K562 (cell line): ENCODE data around the gene DCTN2. TPM values are rescaled to one million over a fixed set of nuclear protein-coding genes. Genes with fewer than 3 reads are reported as not detected.

Experiments used
- ARHGAP35 ChIP-seq: fragments of 450-650 bp; IDR thresholded peaks from 2 replicates; pipeline ENCODE4 v1.6.1; 2018; ENCODE audit not compliant: partially characterized antibody
- BACH1 ChIP-seq: fragments of 200-800 bp; sonication (Bioruptor generic); IDR thresholded peaks from 2 replicates; pipeline ENCODE4 v1.6.1; 2016; ENCODE audit warnings: missing genetic modification characterization, missing compliant biosample characterization
- CBX2 ChIP-seq: fragments of 200-600 bp; sonication (generic); IDR thresholded peaks from one replicate; pipeline ENCODE4 v1.6.1; 2012; ENCODE audit warnings: mild to moderate bottlenecking, low read length, inconsistent platforms; ENCODE audit not compliant: insufficient read depth, poor library complexity, severe bottlenecking
- EP400 ChIP-seq: fragments of 450-650 bp; IDR thresholded peaks from 2 replicates; pipeline ENCODE4 v1.6.1; 2017; ENCODE audit warnings: antibody characterized with exemption, mild to moderate bottlenecking, moderate library complexity
- ESRRA ChIP-seq: fragments of 450-650 bp; IDR thresholded peaks from 2 replicates; pipeline ENCODE4 v1.6.1; 2014; ENCODE audit warnings: low read depth, mild to moderate bottlenecking, moderate library complexity, borderline replicate concordance
- ETV1 ChIP-seq: fragments of 450-650 bp; conservative IDR thresholded peaks from 2 replicates; pipeline ENCODE4 v1.6.1; 2016; ENCODE audit warnings: missing genetic modification characterization, control low read depth, low read depth, missing compliant biosample characterization
- HMG20A ChIP-seq: fragments of 450-650 bp; formaldehyde crosslinking; conservative IDR thresholded peaks from 2 replicates; pipeline ENCODE4 v1.4.0; 2020; ENCODE audit warnings: mild to moderate bottlenecking, mixed read lengths
- ILK ChIP-seq: fragments of 450-650 bp; IDR thresholded peaks from 2 replicates; pipeline ENCODE4 v1.6.1; 2016; ENCODE audit warnings: missing genetic modification characterization, low read depth, mild to moderate bottlenecking, missing compliant biosample characterization, moderate library complexity, borderline replicate concordance
- KDM5B ChIP-seq: fragments of 200-600 bp; sonication (generic); IDR thresholded peaks from 2 replicates; pipeline ENCODE4 v1.6.1; 2012; ENCODE audit warnings: low read depth, mild to moderate bottlenecking, moderate library complexity, low read length, control low read depth, inconsistent platforms; ENCODE audit not compliant: insufficient replicate concordance
- MYNN ChIP-seq, 2 experiments: sonication (generic); formaldehyde crosslinking in 1 of 2; IDR thresholded peaks; 2 replicates each; pipeline versions ENCODE4 v1.5.0 to v1.6.1; 2016 to 2020; ENCODE audit warnings: antibody characterized with exemption in 1 of 2, missing genetic modification reagents in 1 of 2
- NFATC3 ChIP-seq: fragments of 450-650 bp; IDR thresholded peaks from 2 replicates; pipeline ENCODE4 v1.6.1; 2017; ENCODE audit warnings: mild to moderate bottlenecking
- NFRKB ChIP-seq: fragments of 450-650 bp; IDR thresholded peaks from 2 replicates; pipeline ENCODE4 v1.6.1; 2016; ENCODE audit warnings: low read depth
- PHB2 ChIP-seq: fragments of 450-650 bp; IDR thresholded peaks from 2 replicates; pipeline ENCODE4 v1.6.1; 2017; ENCODE audit warnings: low read depth
- POLR2H ChIP-seq: IDR thresholded peaks from 2 replicates; pipeline ENCODE4 v1.6.1; 2016; ENCODE audit warnings: missing genetic modification characterization, low read depth, mild to moderate bottlenecking, control low read depth, missing compliant biosample characterization, moderate library complexity
- PTTG1 ChIP-seq: fragments of 450-650 bp; IDR thresholded peaks from 2 replicates; pipeline ENCODE4 v1.6.1; 2016; ENCODE audit warnings: low read depth, mild to moderate bottlenecking, missing genetic modification characterization, missing compliant biosample characterization
- SP1 ChIP-seq: sonication (generic); formaldehyde crosslinking; IDR thresholded peaks from 2 replicates; pipeline ENCODE4 v1.8.1; 2022; ENCODE audit warnings: mild to moderate bottlenecking, missing genetic modification reagents
- SUPT5H ChIP-seq: fragments of 450-650 bp; IDR thresholded peaks from 2 replicates; pipeline ENCODE4 v1.6.1; 2016
- TAF9B ChIP-seq: fragments of 450-650 bp; IDR thresholded peaks from 2 replicates; pipeline ENCODE4 v1.6.1; 2018; ENCODE audit warnings: mild to moderate bottlenecking; ENCODE audit not compliant: partially characterized antibody
- TEAD2 ChIP-seq: fragments of 450-650 bp; IDR thresholded peaks from 2 replicates; pipeline ENCODE4 v1.6.1; 2016; ENCODE audit warnings: missing genetic modification characterization, control low read depth, missing compliant biosample characterization
- TRIM24 ChIP-seq, 2 experiments: fragments of 450-650 bp; IDR thresholded peaks; 2 replicates each; pipeline ENCODE4 v1.6.1; 2016
- XRCC4 ChIP-seq: IDR thresholded peaks from one replicate; pipeline ENCODE4 v1.6.1; 2011; ENCODE audit not compliant: insufficient read depth, insufficient read length; ENCODE audit errors: extremely low read depth
- polyA plus RNA-seq, 8 experiments: library from polyadenylated mRNA; depleted of rRNA in 4 of 8; stranded (reverse) in 5 of 8; unstranded in 3 of 8; fragments of >200 nt; fragmentation: Nextera tagmentation in 2 of 8; fragmentation: Illumina TruSeq in 1 of 8; extraction: Ambion mirVana in 2 of 8; extraction: Trizol in 1 of 8; gene quantifications; 2 replicates each; pipeline versions ENCODE4 v1.2.1 to v1.2.3, GENCODE V29; 2011 to 2014; ENCODE audit warnings: inconsistent platforms in 1 of 8, missing spikeins in 1 of 8
- total RNA-seq, 7 experiments: library from RNA; depleted of rRNA in 6 of 7; stranded (reverse); fragments of >200 nt in 6 of 7; fragmentation: Illumina TruSeq in 2 of 7; extraction: Trizol in 2 of 7; gene quantifications; 2 replicates each; pipeline versions ENCODE4 v1.2.1 to v1.2.3, GENCODE V29; 2011 to 2021; ENCODE audit warnings: low replicate concordance in 1 of 7
- TF ChIP-seq, protein P1 (sequence below): fragments of 250-450 bp; sonication (Bioruptor Pico); IDR thresholded peaks from 2 replicates; pipeline ENCODE4 v1.8.0; 2022; ENCODE audit warnings: moderate library complexity, mild to moderate bottlenecking, inconsistent platforms
- TF ChIP-seq, protein P2 (sequence below), 3 experiments: fragments of 200-800 bp in 1 of 3; sonication (Bioruptor generic) in 1 of 3; sonication (generic) in 1 of 3; formaldehyde crosslinking in 1 of 3; IDR thresholded peaks; 2 replicates each; pipeline versions ENCODE4 v1.6.1 to v1.8.0; 2016 to 2022; ENCODE audit warnings: mild to moderate bottlenecking in 2 of 3, missing compliant biosample characterization in 2 of 3, missing genetic modification characterization in 2 of 3, missing genetic modification reagents in 1 of 3
- TF ChIP-seq, protein P3 (sequence below): fragments of 250-450 bp; sonication (Bioruptor Pico); IDR thresholded peaks from 2 replicates; pipeline ENCODE4 v1.4.0; 2020; ENCODE audit warnings: mild to moderate bottlenecking, moderate library complexity, borderline replicate concordance

DCTN2 gene
- total and polyA plus RNA-seq, 9 of the 15 experiments (the other 6 are each of a cell fraction or from before 2014, with no cell fraction given) = 43.6 to 270 (median 125) TPM

DNA sequence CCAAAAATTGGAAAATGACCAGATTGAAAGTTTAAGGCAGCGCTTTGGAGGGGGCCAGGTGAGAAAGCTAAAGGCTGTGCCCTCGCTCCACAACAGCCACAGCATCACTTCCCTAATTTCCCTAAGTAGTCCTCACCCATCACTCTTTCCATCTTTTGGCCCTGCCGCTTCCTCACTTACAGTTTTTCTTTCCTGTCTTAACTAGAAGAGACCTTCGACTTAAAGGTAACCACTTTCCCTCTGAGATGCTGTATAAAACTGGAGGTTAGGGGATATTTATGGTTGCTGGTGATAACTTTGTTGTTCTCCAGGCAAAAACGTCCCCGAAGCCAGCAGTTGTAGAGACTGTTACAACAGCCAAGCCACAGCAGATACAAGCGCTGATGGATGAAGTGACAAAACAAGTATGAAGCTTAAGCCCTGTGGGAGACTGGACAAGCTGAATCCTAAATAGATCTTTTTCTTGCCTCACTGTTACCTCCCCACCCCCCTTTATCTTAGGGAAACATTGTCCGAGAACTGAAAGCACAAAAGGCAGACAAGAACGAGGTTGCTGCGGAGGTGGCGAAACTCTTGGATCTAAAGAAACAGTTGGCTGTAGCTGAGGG, 31.0 kb downstream of the DCTN2 start (continued):
- TF ChIP-seq, protein P1, sequence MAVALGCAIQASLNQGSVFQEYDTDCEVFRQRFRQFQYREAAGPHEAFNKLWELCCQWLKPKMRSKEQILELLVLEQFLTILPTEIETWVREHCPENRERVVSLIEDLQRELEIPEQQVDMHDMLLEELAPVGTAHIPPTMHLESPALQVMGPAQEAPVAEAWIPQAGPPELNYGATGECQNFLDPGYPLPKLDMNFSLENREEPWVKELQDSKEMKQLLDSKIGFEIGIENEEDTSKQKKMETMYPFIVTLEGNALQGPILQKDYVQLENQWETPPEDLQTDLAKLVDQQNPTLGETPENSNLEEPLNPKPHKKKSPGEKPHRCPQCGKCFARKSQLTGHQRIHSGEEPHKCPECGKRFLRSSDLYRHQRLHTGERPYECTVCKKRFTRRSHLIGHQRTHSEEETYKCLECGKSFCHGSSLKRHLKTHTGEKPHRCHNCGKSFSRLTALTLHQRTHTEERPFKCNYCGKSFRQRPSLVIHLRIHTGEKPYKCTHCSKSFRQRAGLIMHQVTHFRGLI = no peak
- TF ChIP-seq EP400 (no peak), MYNN (IDR thresholded peaks at IDR 0.05) (peak; percentile 10; the same call in 1 of the 2 replicates), MYNN (CRISPR knock-in tag; IDR thresholded peaks at IDR 0.05) (no peak), PHB2 (no peak), PTTG1 (tag) (no peak), TRIM24 (IDR thresholded peaks at IDR 0.05) (0 out of 4 replicates have a peak, but pooled peaks of 1 of the 2 experiments have one; percentile 28), ETV1 (tag) (no peak), POLR2H (tag) (peak; percentile 60), BACH1 (tag) (no peak), KDM5B (peak; percentile 82), TAF9B (no peak), ESRRA (no peak), HMG20A (CRISPR knock-in tag) (0 out of 2 replicates have a peak, but pooled peaks have one; percentile 17), TEAD2 (tag) (no peak), XRCC4 (no peak), NFATC3 (peak; percentile 90), ILK (tag) (no peak), CBX2 (no peak), SP1 (0 out of 2 replicates have a peak, but pooled peaks have one; percentile 0), NFRKB (0 out of 2 replicates have a peak, but pooled peaks have one; percentile 28), SUPT5H (peak; percentile 87), ARHGAP35 (peak; percentile 63)
- TF ChIP-seq, protein P2, sequence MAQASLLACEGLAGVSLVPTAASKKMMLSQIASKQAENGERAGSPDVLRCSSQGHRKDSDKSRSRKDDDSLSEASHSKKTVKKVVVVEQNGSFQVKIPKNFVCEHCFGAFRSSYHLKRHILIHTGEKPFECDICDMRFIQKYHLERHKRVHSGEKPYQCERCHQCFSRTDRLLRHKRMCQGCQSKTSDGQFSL (CRISPR knock-in tag; IDR thresholded peaks at IDR 0.05) = 0 out of 2 replicates have a peak, but pooled peaks have one; percentile 25
- TF ChIP-seq, protein P2 (tag; IDR thresholded peaks at IDR 0.05) = no peak
- TF ChIP-seq, protein P3, sequence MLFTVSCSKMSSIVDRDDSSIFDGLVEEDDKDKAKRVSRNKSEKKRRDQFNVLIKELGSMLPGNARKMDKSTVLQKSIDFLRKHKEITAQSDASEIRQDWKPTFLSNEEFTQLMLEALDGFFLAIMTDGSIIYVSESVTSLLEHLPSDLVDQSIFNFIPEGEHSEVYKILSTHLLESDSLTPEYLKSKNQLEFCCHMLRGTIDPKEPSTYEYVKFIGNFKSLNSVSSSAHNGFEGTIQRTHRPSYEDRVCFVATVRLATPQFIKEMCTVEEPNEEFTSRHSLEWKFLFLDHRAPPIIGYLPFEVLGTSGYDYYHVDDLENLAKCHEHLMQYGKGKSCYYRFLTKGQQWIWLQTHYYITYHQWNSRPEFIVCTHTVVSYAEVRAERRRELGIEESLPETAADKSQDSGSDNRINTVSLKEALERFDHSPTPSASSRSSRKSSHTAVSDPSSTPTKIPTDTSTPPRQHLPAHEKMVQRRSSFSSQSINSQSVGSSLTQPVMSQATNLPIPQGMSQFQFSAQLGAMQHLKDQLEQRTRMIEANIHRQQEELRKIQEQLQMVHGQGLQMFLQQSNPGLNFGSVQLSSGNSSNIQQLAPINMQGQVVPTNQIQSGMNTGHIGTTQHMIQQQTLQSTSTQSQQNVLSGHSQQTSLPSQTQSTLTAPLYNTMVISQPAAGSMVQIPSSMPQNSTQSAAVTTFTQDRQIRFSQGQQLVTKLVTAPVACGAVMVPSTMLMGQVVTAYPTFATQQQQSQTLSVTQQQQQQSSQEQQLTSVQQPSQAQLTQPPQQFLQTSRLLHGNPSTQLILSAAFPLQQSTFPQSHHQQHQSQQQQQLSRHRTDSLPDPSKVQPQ (CRISPR knock-in tag) = no peak
